Left lung (tissue), 10 donors: Measurements from ENCODE around the gene KRT32. TPM values are rescaled to one million over a fixed set of nuclear protein-coding genes. Genes with fewer than 3 reads are reported as not detected.
"Not testable (repeated sequence)": the region's sequence is repeated elsewhere in the genome, so short reads cannot be mapped to it uniquely, and the experiment has no call there.

Experiments
- ATAC-seq: fragments of 200-7000 bp; cut with Tn5 transposase; one replicate; pipeline ENCODE4 v1.9.1; 2020; ENCODE audit warnings: moderate library complexity
- DNase-seq, 4 donors: peaks; one replicate each; pipeline ENCODE4 v3.0.0-alpha.2; 2013 to 2020
- H3K27ac ChIP-seq, 2 donors: fragments of 200-600 bp; sonication (generic) in 1 of 2; one replicate each; pipeline versions ENCODE4 v1.5.0 to v1.8.0; 2020 to 2021
- H3K27me3 ChIP-seq, 2 donors: fragments of 200-600 bp; sonication (generic) in 1 of 2; one replicate each; pipeline versions ENCODE4 v1.5.0 to v1.8.0; 2020 to 2021
- H3K36me3 ChIP-seq, 2 donors: fragments of 200-600 bp; sonication (generic) in 1 of 2; one replicate each; pipeline versions ENCODE4 v1.5.0 to v1.8.0; 2020 to 2021
- H3K4me1 ChIP-seq, 2 donors: fragments of 200-600 bp; one replicate each; pipeline ENCODE4 v1.8.0; 2021
- H3K4me3 ChIP-seq, 2 donors: fragments of 200-600 bp; sonication (generic) in 1 of 2; one replicate each; pipeline versions ENCODE4 v1.5.0 to v1.8.0; 2020 to 2021; ENCODE audit warnings: mild to moderate bottlenecking in 1 of 2
- H3K9me3 ChIP-seq, 2 donors: fragments of 200-600 bp; sonication (generic) in 1 of 2; one replicate each; pipeline versions ENCODE4 v1.5.0 to v1.8.0; 2020 to 2021
- intact Hi-C, 2 donors: fragments of 100-400 bp; cut with DNase I; formaldehyde crosslinking; loops; one replicate each; pipeline versions ENCODE4 v1.11.2 to v1.14.2; 2022
- polyA plus RNA-seq, 6 donors: library from polyadenylated mRNA; unstranded; fragments of 120-200 nt; gene quantifications; one replicate each; pipeline ENCODE4 v1.2.1, GENCODE V29; 2013; ENCODE audit not compliant: insufficient read length in 6 of 6
- total RNA-seq, 2 donors: library from RNA; stranded (reverse); fragmentation: NEBNext Ultra II Directional; extraction: Animal tissue kit (Norgen Biotek cat#: 25700); gene quantifications; one replicate each; pipeline ENCODE4 v1.2.1, GENCODE V29; 2021
- TF ChIP-seq, protein P1 (sequence below), 2 donors: fragments of 200-600 bp; sonication (generic) in 1 of 2; IDR thresholded peaks; one replicate each; pipeline versions ENCODE4 v1.5.0 to v1.8.0; 2021; ENCODE audit warnings: antibody characterized with exemption in 2 of 2
- donor health status: DM: no; HTN: yes; CAD: no.
- donor health status: DM: no; HTN: no; CAD: no.

KRT32 gene
- total and polyA plus RNA-seq, 8 donors = not detected

DNA sequence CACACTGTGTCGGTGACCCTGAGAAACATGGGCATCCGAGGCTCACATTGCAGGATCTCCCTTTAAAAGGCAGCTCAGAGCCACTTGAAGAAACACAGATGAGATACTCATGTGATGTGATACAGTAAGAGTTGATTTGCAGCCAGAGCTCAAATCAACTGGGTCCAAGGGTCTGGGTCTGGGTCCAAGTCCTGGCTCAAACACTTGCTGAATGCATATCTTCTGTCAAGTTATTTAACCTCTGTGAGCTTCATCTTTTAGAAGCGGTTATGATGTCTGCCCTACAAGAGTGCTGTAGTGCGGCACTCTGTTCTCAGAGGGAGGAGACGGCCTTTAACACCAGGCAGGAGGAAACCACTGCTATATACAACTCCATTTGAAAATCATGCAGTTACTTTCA is 32.8 kb downstream of the KRT32 start:
- H3K4me1 ChIP-seq = no peaks in the 10 kb centered on the region
- intact Hi-C loops = no loop called here
- no peak overlapping the region for H3K4me3 ChIP-seq
- no peaks in the 10 kb centered on the region for H3K9me3 ChIP-seq
- H3K27ac ChIP-seq = no peak overlapping the region
- TF ChIP-seq, protein P1, sequence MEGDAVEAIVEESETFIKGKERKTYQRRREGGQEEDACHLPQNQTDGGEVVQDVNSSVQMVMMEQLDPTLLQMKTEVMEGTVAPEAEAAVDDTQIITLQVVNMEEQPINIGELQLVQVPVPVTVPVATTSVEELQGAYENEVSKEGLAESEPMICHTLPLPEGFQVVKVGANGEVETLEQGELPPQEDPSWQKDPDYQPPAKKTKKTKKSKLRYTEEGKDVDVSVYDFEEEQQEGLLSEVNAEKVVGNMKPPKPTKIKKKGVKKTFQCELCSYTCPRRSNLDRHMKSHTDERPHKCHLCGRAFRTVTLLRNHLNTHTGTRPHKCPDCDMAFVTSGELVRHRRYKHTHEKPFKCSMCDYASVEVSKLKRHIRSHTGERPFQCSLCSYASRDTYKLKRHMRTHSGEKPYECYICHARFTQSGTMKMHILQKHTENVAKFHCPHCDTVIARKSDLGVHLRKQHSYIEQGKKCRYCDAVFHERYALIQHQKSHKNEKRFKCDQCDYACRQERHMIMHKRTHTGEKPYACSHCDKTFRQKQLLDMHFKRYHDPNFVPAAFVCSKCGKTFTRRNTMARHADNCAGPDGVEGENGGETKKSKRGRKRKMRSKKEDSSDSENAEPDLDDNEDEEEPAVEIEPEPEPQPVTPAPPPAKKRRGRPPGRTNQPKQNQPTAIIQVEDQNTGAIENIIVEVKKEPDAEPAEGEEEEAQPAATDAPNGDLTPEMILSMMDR (IDR thresholded peaks at IDR 0.05) = no peak
- ATAC-seq (no peak), DNase-seq (no peak)
- no peaks in the 10 kb centered on the region for H3K36me3 ChIP-seq
- peaks cover 3 to 4% of the 10 kb centered on the region in 2 donors for H3K27me3 ChIP-seq

DNA sequence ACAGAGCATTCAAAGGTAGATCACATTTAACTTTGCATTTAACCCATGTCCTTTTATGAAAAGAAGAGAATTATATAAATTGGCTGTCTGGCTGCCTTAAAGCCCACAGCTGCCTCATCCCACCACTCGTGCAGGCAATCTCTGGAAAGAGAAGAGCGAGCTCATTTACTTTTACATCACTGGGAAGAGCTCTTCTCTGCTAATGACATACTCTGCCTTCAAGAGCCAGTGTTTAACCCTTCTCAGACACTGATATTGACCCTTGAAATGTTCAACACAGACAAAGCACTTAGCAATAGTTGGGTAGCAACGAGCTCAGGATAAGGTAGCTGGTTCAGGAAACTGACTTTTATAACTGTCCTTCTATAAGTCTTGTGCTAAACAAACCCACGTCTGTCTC is 33.2 kb downstream of the KRT32 start:
- DNase-seq (no peak), ATAC-seq (no peak)
- intact Hi-C loops = no loop called here
- H3K36me3 ChIP-seq = no peaks in the 10 kb centered on the region
- TF ChIP-seq, protein P1 (IDR thresholded peaks at IDR 0.05) = no peak
- H3K4me3 ChIP-seq = no peak overlapping the region
- H3K27ac ChIP-seq = no peak overlapping the region
- no peaks in the 10 kb centered on the region for H3K4me1 ChIP-seq
- no peaks in the 10 kb centered on the region for H3K9me3 ChIP-seq
- peaks cover 3 to 4% of the 10 kb centered on the region in 2 donors for H3K27me3 ChIP-seq

DNA sequence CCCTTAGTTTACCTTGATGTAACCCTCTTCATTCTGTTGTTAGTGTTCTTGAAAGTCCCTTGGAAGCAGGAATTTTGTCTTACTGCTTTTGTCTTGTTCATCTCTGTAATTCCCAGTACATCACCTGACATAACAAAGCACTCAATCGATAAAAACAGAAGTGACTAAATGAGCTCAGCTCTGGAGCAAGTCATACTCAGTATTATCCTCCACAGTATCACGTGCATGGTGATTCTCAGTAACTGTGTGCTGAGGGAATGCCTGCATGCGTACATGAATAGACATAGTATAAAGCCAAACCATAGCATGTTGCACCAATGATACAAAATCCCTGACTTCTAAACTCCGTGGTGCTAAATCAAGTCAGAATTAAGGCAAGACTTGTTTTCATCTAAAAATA is 33.6 kb downstream of the KRT32 start:
- no peak overlapping the region for H3K4me3 ChIP-seq
- no peaks in the 10 kb centered on the region for H3K4me1 ChIP-seq
- H3K36me3 ChIP-seq = no peaks in the 10 kb centered on the region
- H3K9me3 ChIP-seq = no peaks in the 10 kb centered on the region
- TF ChIP-seq, protein P1 (IDR thresholded peaks at IDR 0.05) = no peak
- peaks cover 3 to 4% of the 10 kb centered on the region in 2 donors for H3K27me3 ChIP-seq
- no peak overlapping the region for H3K27ac ChIP-seq
- ATAC-seq (no peak), DNase-seq (no peak)
- intact Hi-C loops = no loop called here

DNA sequence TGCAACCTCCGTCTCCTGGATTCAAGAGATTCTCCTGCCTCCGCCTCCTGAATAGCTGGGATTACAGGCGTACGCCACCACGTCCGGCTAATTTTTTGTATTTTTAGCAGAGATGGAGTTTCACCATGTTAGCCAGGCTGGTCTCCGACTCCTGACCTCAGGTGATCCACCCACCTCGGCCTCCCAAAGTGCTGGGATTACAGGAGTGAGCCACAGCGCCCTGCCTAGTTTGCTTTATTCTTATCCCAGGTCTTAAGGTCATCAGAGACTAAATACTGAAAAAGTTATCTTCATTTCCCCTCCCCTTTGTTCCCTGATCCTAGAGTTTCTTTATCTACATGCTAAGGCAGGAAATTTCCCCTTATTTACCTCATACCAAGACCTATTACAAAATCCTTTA is 36.8 kb downstream of the KRT32 start:
- H3K36me3 ChIP-seq, H3K27ac ChIP-seq, DNase-seq, H3K4me3 ChIP-seq, H3K9me3 ChIP-seq, H3K27me3 ChIP-seq, H3K4me1 ChIP-seq, ATAC-seq, intact Hi-C loops: not testable (repeated sequence)

DNA sequence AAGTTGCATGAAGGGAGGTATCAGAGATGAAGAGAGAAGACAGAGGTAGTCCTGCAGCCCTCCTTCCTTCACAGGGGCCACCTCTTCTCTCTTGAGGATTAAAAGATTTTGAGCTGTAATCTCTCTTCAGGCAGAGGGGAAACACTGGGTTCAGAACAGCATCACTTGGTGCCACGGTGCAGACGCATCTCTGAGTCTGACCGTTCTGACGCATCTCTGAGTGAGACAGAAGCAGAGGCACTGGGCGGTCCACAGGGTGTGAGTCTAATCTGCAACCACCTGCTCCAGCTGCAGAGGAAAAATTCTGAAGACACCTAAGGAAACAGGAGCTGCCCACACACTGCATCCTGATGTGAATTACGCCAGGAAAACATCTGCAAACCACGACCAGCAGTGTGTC is 37.5 kb downstream of the KRT32 start:
- intact Hi-C loops = no loop called here
- TF ChIP-seq, protein P1 (IDR thresholded peaks at IDR 0.05) = no peak
- H3K4me3 ChIP-seq = no peak overlapping the region
- H3K4me1 ChIP-seq = no peaks in the 10 kb centered on the region
- no peaks in the 10 kb centered on the region for H3K36me3 ChIP-seq
- DNase-seq (no peak), ATAC-seq (no peak)
- no peak overlapping the region for H3K27ac ChIP-seq
- H3K9me3 ChIP-seq = no peaks in the 10 kb centered on the region
- peaks cover 0 to 4% of the 10 kb centered on the region in 2 donors for H3K27me3 ChIP-seq

DNA sequence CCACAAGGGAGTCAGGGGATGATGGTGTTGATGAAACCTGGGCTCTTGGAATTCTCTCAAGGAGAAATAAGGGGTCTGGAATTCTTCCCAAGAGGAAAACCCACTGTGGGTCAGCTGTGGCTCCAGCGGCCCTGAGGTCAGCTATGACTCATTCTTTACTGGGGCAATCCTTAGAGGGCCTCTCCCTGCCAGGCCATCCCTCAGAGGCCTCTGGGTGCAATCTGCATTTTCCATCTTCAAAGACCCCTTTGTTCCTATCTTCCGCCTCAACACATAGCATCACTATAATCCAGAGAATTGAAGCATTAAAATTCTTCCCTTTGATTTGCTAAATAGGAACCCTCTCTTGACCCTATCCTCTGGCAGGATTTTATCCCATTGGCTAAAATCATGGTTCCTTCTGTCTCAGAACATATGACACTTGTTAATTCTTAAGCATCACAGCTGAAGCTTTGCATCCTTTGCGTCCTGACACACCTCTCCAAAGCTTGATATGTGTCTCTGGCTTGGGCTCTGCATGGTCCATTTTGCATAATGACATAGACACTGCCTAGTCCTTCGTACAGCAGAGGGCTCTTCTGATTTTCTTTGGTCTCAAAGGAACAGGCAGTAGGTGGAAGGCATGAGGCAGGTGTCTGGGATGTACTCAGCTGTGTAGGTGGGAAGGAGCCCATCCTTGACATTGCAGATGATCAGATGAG is 38.4 kb downstream of the KRT32 start:
- Histone ChIP-seq H3K9me3 (no peaks in the 10 kb centered on the region), H3K27me3 (peaks cover 0 to 4% of the 10 kb centered on the region in 2 donors), H3K27ac (no peak overlapping the region), H3K4me1 (no peaks in the 10 kb centered on the region), H3K4me3 (no peak overlapping the region), H3K36me3 (no peaks in the 10 kb centered on the region)
- intact Hi-C loops = no loop called here
- ATAC-seq = no peak
- TF ChIP-seq, protein P1 (IDR thresholded peaks at IDR 0.05) = no peak
- no peak for DNase-seq
